OCI-LY3 (cell line): ENCODE measurements around the gene TAS1R1.

Experiments
- H2AFZ ChIP-seq: fragments of 200-600, 300-600 bp; shearing (Covaris generic); 2 replicates; pipeline ENCODE4 v1.6.0; 2014; ENCODE audit warnings: antibody characterized with exemption, low read depth, low read length
- H3K27ac ChIP-seq: fragments of 200-600, 300-600 bp; sonication (generic); 2 replicates; pipeline ENCODE4 v1.5.1; 2014; ENCODE audit warnings: mild to moderate bottlenecking, low read length, moderate library complexity, mixed read lengths
- H3K27me3 ChIP-seq: fragments of 200-600, 300-600 bp; sonication (generic); 2 replicates; pipeline ENCODE4 v1.6.1; 2014; ENCODE audit warnings: low read depth, low read length, mixed read lengths
- H3K36me3 ChIP-seq: fragments of 200-600, 300-600 bp; sonication (generic); replicated peaks from 2 replicates; pipeline ENCODE3; 2014; ENCODE audit warnings: low read depth, low read length, mixed read lengths
- H3K4me1 ChIP-seq: fragments of 300-600, 200-600 bp; sonication (generic); 2 replicates; pipeline ENCODE4 v1.6.1; 2014; ENCODE audit warnings: low read length, mixed read lengths
- H3K4me2 ChIP-seq: fragments of 200-600, 300-600 bp; sonication (generic); 2 replicates; pipeline ENCODE4 v1.6.1; 2014; ENCODE audit warnings: low read length, mixed read lengths
- H3K4me3 ChIP-seq: fragments of 300-600, 200-600 bp; sonication (generic); 2 replicates; pipeline ENCODE4 v1.5.1; 2014; ENCODE audit warnings: antibody characterized with exemption, mild to moderate bottlenecking, low read length, moderate library complexity
- H3K79me2 ChIP-seq: fragments of 300-600, 200-600 bp; shearing (Covaris generic); 2 replicates; pipeline ENCODE4 v1.6.1; 2014; ENCODE audit warnings: mild to moderate bottlenecking, low read length, mixed read lengths
- H3K9ac ChIP-seq: fragments of 300-600, 200-600 bp; shearing (Covaris generic); 2 replicates; pipeline ENCODE4 v1.6.0; 2014; ENCODE audit warnings: mild to moderate bottlenecking, low read length, moderate library complexity
- H3K9me3 ChIP-seq: fragments of 200-600, 300-600 bp; shearing (Covaris generic); 2 replicates; pipeline ENCODE4 v1.6.1; 2014; ENCODE audit warnings: low read length, mixed read lengths; ENCODE audit not compliant: insufficient read depth
- H4K20me1 ChIP-seq: fragments of 200-600, 300-600 bp; sonication (generic); 2 replicates; pipeline ENCODE4 v1.6.1; 2016; ENCODE audit warnings: low read length, mixed read lengths; ENCODE audit not compliant: insufficient read depth
- CTCF ChIP-seq: fragments of 200-600, 300-600 bp; sonication (generic); IDR thresholded peaks from 2 replicates; pipeline ENCODE4 v1.5.1; 2014; ENCODE audit warnings: antibody characterized with exemption, low read length, low read depth
- EZH2phosphoT487 ChIP-seq: fragments of 200-600 bp; shearing (Covaris generic); IDR thresholded peaks from 2 replicates; pipeline ENCODE4 v1.6.1; 2018; ENCODE audit warnings: antibody characterized with exemption, mixed run types, low read depth

The TAS1R1 gene

GRCh38 chr1:6509220-6509918 is 45.7 kb upstream of the TAS1R1 start:
- no peaks in the 10 kb centered on the region for H3K27me3 ChIP-seq
- no peak overlapping the region for H3K4me2 ChIP-seq
- H3K27ac ChIP-seq, result no peak overlapping the region
- TF ChIP-seq CTCF, result no peak
- TF ChIP-seq EZH2phosphoT487, result no peak
- H3K9ac ChIP-seq, result no peak overlapping the region
- H3K79me2 ChIP-seq, result no peaks in the 10 kb centered on the region
- H4K20me1 ChIP-seq, result no peaks in the 10 kb centered on the region
- no peaks in the 10 kb centered on the region for H3K36me3 ChIP-seq
- peaks cover 7% of the 10 kb centered on the region for H3K4me1 ChIP-seq
- H2AFZ ChIP-seq, result no peak overlapping the region
- no peak overlapping the region for H3K4me3 ChIP-seq
- no peaks in the 10 kb centered on the region for H3K9me3 ChIP-seq

GRCh38 chr1:6509919-6510291 is 45.2 kb upstream of the TAS1R1 start:
- Histone ChIP-seq H4K20me1 (no peaks in the 10 kb centered on the region), H3K4me3 (no peak overlapping the region), H3K79me2 (no peaks in the 10 kb centered on the region), H3K9me3 (no peaks in the 10 kb centered on the region), H3K4me1 (peaks cover 7% of the 10 kb centered on the region), H3K27ac (no peak overlapping the region), H3K9ac (no peak overlapping the region), H3K36me3 (no peaks in the 10 kb centered on the region), H3K4me2 (no peak overlapping the region), H2AFZ (no peak overlapping the region), H3K27me3 (no peaks in the 10 kb centered on the region)
- no peak for TF ChIP-seq CTCF

DNA sequence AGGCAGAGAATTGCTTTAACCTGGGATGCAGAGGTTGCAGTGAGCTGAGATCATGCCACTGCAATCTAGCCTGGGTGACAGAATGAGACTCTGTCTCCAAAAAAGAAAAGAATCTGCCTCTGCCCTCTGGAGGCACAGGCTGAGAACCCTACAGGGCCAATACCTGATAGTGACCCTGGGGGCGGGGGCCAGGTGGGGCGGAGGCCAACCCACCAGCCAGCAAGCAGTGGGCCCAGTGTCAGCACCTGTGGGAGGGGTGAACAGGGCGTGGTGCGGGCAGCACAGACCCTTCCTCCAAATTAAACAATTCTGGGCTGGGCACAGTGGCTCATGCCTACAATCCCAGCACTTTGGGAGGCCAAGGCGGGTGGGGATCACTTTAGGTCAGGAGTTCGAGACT is 44.6 kb upstream of the TAS1R1 start:
- Histone ChIP-seq H3K9ac (no peak overlapping the region), H3K9me3 (no peaks in the 10 kb centered on the region), H4K20me1 (no peaks in the 10 kb centered on the region), H2AFZ (no peak overlapping the region), H3K4me2 (no peak overlapping the region), H3K27me3 (no peaks in the 10 kb centered on the region), H3K4me3 (no peak overlapping the region), H3K27ac (no peak overlapping the region), H3K36me3 (no peaks in the 10 kb centered on the region), H3K79me2 (no peaks in the 10 kb centered on the region), H3K4me1 (peaks cover 7% of the 10 kb centered on the region)
- no peak for TF ChIP-seq CTCF
- TF ChIP-seq EZH2phosphoT487, result no peak

- peaks cover 7% of the 10 kb centered on the region for H3K4me1 ChIP-seq
- no peaks in the 10 kb centered on the region for H3K36me3 ChIP-seq
- no peak overlapping the region for H3K4me2 ChIP-seq
- no peak overlapping the region for H3K4me3 ChIP-seq
- H3K27ac ChIP-seq, result no peak overlapping the region
- TF ChIP-seq EZH2phosphoT487 (no peak), CTCF (no peak)
- H3K79me2 ChIP-seq, result no peaks in the 10 kb centered on the region
- no peaks in the 10 kb centered on the region for H3K27me3 ChIP-seq
- no peak overlapping the region for H2AFZ ChIP-seq
- H3K9ac ChIP-seq, result no peak overlapping the region
- no peaks in the 10 kb centered on the region for H3K9me3 ChIP-seq
- no peaks in the 10 kb centered on the region for H4K20me1 ChIP-seq
Measured at GRCh38 chr1:6511056-6511455, 44.1 kb upstream of the TAS1R1 start.
